ENCODE measurements around the gene TBC1D20.

DNA sequence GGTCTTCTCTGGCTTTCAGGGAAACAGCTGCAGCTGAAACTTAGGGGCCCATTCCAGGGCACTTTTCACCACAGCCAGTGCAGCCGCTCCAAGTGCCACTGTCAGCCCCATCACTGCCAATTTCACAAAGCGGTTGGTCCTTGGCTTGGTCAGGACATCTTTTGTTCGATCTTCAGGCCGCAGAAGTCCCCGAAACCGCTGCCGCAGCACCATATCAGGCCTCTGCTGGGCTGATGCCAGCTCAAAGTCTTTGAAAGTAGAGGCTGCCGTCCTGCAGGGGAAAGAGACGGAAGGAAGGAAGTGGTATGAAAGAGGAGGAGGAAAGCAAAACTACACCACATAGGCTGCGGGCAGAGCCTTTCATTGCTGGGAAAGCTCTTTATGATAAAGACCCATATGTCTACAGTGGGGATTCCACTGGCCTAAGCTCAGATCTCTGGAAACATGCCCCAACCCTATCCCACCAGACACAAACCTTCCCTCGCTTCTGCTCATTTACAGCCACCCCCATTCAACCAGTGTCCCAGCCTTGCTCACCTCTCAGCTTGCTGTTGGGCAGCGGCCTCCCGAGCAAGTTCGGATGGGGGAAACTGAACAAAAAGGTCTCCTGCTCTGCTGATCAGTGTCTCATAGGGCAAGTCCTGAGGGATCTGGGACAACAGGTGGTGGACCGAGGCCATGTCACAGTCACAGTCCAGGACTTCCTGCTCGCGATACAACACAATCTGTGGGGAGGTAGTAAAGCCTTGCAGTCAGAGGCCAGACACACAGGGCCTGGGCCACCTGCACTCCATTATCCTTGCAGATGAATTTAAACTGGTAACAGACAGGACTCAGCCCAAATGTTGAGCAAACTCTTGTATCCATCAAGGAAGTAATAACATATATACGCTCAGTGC lies 23.5 kb downstream of the TBC1D20 start:
- TF ChIP-seq, protein P1, sequence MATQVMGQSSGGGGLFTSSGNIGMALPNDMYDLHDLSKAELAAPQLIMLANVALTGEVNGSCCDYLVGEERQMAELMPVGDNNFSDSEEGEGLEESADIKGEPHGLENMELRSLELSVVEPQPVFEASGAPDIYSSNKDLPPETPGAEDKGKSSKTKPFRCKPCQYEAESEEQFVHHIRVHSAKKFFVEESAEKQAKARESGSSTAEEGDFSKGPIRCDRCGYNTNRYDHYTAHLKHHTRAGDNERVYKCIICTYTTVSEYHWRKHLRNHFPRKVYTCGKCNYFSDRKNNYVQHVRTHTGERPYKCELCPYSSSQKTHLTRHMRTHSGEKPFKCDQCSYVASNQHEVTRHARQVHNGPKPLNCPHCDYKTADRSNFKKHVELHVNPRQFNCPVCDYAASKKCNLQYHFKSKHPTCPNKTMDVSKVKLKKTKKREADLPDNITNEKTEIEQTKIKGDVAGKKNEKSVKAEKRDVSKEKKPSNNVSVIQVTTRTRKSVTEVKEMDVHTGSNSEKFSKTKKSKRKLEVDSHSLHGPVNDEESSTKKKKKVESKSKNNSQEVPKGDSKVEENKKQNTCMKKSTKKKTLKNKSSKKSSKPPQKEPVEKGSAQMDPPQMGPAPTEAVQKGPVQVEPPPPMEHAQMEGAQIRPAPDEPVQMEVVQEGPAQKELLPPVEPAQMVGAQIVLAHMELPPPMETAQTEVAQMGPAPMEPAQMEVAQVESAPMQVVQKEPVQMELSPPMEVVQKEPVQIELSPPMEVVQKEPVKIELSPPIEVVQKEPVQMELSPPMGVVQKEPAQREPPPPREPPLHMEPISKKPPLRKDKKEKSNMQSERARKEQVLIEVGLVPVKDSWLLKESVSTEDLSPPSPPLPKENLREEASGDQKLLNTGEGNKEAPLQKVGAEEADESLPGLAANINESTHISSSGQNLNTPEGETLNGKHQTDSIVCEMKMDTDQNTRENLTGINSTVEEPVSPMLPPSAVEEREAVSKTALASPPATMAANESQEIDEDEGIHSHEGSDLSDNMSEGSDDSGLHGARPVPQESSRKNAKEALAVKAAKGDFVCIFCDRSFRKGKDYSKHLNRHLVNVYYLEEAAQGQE (IDR thresholded peaks at IDR 0.05; ENCODE audit: insufficient read depth in 1 of 2, low read depth in 2 of 2, low read length in 2 of 2): no peak
- no peak for TF ChIP-seq POLR2AphosphoS5 (IDR thresholded peaks at IDR 0.05; ENCODE audit: low read depth, low read length)

Measured in PFSK-1 (cell line).